AG04449 (cell line): ENCODE data around the gene ACSM5.

Source experiments
- CTCF ChIA-PET: fragments of 350-600 bp; formaldehyde crosslinking; extraction: SDS; loops from one replicate; lab custom pipeline; 2021; ENCODE audit warnings: antibody characterized with exemption; lab: Yijun Ruan, JAX
- POLR2A ChIA-PET: fragments of 400-600, 350-600 bp; formaldehyde crosslinking; extraction: SDS; loops from one replicate; lab custom pipeline; 2020; ENCODE audit warnings: antibody characterized with exemption, inconsistent platforms; lab: Yijun Ruan, JAX
- DNase-seq: peaks from one replicate; pipeline ENCODE4 v3.0.0-alpha.2; 2010; ENCODE audit warnings: low read depth, low spot score
- H3K4me3 ChIP-seq: 2 replicates; pipeline ENCODE4 v1.5.1; 2011; ENCODE audit warnings: low read depth, mild to moderate bottlenecking, control low read depth, low read length
- CTCF ChIP-seq: IDR thresholded peaks from one replicate; pipeline ENCODE4 v1.5.1; 2011; ENCODE audit warnings: mild to moderate bottlenecking, moderate library complexity, low read length, control low read depth, inconsistent platforms; ENCODE audit not compliant: insufficient read depth; ENCODE audit errors: missing control alignments

ACSM5 gene

DNA sequence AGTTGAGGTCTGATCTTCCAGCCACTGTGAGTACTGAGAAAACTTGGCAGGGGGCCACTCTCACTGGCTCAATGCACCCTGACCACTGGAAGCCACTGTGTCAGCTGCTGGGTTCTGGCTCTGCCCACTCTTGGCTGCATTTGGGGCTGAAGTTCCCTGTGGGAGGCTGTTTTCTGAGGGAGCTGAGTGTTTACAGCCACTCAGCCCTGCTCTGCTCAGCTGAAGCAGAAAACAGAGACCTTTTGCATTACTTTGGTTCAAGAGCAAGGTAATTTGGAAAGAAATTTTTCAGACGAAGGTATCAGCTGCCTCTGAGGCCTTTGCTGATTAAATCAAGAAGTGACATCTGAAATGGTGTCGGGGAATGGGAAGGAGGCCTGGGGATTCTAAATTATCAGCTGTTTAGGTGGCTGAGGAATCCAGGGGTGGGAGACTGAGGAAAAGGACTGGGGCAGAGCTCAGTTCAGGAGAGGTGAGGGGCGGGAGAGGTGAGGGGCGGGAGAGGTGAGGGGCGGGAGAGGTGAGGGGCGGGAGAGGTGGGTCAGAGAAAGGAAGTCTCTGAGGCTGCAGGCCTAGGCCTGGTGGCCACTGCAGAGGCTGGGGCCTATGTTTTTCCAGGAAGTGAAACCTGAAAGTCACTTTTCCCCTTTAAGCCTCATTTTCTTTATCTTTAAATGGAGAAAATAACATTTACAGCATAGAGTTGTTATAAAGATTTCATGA, at the start of gene ACSM5:
Gene ACSM5, plus strand, starts transcription at position 137 of the 723 bp plus-strand sequence. CDS start 1,951 bp downstream, outside the sequence.
- ChIA-PET POLR2A (no interaction called here), CTCF (no interaction called here)
- DNase-seq: no peak
- TF ChIP-seq CTCF: no peak
- H3K4me3 ChIP-seq: no peak within 1 kb of the TSS

GRCh38 chr16:20359997-20360396, 49.3 kb upstream of the ACSM5 start:
- ChIA-PET CTCF (no interaction called here), POLR2A (no interaction called here)
- TF ChIP-seq CTCF: no peak
- DNase-seq: no peak
- no peak overlapping the region for H3K4me3 ChIP-seq

- ChIA-PET POLR2A (no interaction called here), CTCF (no interaction called here)
- no peak for TF ChIP-seq CTCF
- no peak overlapping the region for H3K4me3 ChIP-seq
- DNase-seq: no peak
These were observed 46.1 kb upstream of the ACSM5 start for GRCh38 chr16:20363191-20363590.

DNA sequence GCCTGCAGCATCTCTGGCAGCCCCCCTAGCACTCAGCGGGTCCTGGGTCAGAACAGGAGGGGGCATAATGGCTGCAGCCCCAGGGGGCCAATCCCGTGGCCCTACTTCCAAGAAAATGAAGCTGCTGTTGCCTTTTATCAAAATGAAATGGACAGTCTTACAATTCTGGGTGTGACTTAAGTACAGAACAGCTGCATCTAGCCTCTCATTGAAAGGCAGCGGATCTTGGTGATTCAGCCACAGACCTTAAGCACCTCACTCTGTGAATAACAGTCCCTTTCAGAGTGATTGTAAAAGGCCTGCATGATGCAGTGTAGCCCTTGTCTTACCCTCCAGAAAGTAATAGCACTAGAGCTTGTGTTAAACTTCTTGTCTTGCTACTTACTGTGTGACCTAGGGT, 45.3 kb upstream of the ACSM5 start:
- CTCF ChIA-PET: interaction anchor here (1.3 kb wide), 1 partner anchor 21 kb away, joined by 6 read pairs; no protein-coding TSS in a partner anchor
- no peak for DNase-seq
- H3K4me3 ChIP-seq: no peak overlapping the region
- POLR2A ChIA-PET: no interaction called here
- TF ChIP-seq CTCF: no peak

DNA sequence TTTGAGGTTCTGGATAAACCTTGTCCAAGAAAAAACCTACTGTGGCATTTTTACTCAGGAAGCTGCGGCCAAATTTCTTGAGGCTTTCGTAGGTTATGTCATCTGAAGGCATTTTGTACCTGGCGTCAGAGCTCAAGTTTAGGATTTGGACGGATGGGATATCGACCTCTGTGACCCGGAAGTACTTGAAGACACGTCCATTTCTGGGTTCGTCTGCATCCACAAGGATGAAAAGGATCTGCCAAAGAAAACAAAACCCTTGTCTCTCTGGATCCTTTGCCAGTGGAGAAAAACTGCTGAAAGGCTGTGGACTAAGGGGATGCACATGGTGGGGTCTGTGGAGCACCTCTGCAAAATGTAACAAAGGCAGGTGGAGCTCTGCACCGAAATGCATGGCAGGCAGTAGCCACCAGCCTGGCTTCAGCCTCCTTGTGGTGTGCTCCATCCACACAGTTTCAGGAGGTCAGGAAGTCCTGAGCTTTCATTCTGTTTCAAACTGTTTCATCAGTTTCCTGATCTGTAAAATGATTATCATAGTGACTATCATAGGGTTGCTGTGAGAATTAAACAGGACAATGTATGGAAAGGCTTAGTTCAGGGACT, 39.8 kb upstream of the ACSM5 start:
- H3K4me3 ChIP-seq: no peak overlapping the region
- no peak for DNase-seq
- ChIA-PET POLR2A (no interaction called here), CTCF (interaction anchor here (0.9 kb wide), 1 partner anchor 16 kb away, joined by 3 read pairs; no protein-coding TSS in a partner anchor)
- no peak for TF ChIP-seq CTCF

- CTCF ChIA-PET: interaction anchor here (1.2 to 3.9 kb wide), 2 partner anchors 11 to 469 kb away, joined by 3 to 22 read pairs; no protein-coding TSS in a partner anchor
- POLR2A ChIA-PET: no interaction called here
- TF ChIP-seq CTCF: no peak
These were observed 36.6 kb upstream of the ACSM5 start for GRCh38 chr16:20372701-20373100.

More at GRCh38 chr16:20372701-20373100, 36.6 kb upstream of the ACSM5 start:
- H3K4me3 ChIP-seq: no peak overlapping the region
- DNase-seq: no peak
